K562 (cell line): Measurements from ENCODE around the gene ATP5F1D. TPM values are rescaled to one million over a fixed set of nuclear protein-coding genes. Genes with fewer than 3 reads are reported as not detected.

Experiments
- CBFB ChIP-seq: sonication (generic); formaldehyde crosslinking; IDR thresholded peaks from 2 replicates; pipeline ENCODE4 v1.4.0; 2020; ENCODE audit warnings: mild to moderate bottlenecking, missing genetic modification reagents
- KLF13 ChIP-seq: fragments of 450-650 bp; IDR thresholded peaks from 2 replicates; pipeline ENCODE4 v1.6.1; 2016; ENCODE audit warnings: missing genetic modification characterization, low read depth, mild to moderate bottlenecking, missing compliant biosample characterization, moderate library complexity, borderline replicate concordance
- OTX1 ChIP-seq: fragments of 450-650 bp; formaldehyde crosslinking; IDR thresholded peaks from 2 replicates; pipeline ENCODE4 v1.4.0; 2022; ENCODE audit warnings: mild to moderate bottlenecking
- POLR2A ChIP-seq: fragments of 450-650 bp; conservative IDR thresholded peaks from 2 replicates; pipeline ENCODE4 v1.6.1; 2016
- ZNF707 ChIP-seq: fragments of 250-450 bp; sonication (Bioruptor Pico); conservative IDR thresholded peaks from 2 replicates; pipeline ENCODE4 v1.8.0; 2022; ENCODE audit warnings: inconsistent platforms, mild to moderate bottlenecking, moderate library complexity
- polyA plus RNA-seq, 8 experiments: library from polyadenylated mRNA; depleted of rRNA in 4 of 8; stranded (reverse) in 5 of 8; unstranded in 3 of 8; fragments of >200 nt; fragmentation: Nextera tagmentation in 2 of 8; fragmentation: Illumina TruSeq in 1 of 8; extraction: Ambion mirVana in 2 of 8; extraction: Trizol in 1 of 8; gene quantifications; 2 replicates each; pipeline versions ENCODE4 v1.2.1 to v1.2.3, GENCODE V29; 2011 to 2014; ENCODE audit warnings: inconsistent platforms in 1 of 8, missing spikeins in 1 of 8
- total RNA-seq, 7 experiments: library from RNA; depleted of rRNA in 6 of 7; stranded (reverse); fragments of >200 nt in 6 of 7; fragmentation: Illumina TruSeq in 2 of 7; extraction: Trizol in 2 of 7; gene quantifications; 2 replicates each; pipeline versions ENCODE4 v1.2.1 to v1.2.3, GENCODE V29; 2011 to 2021; ENCODE audit warnings: low replicate concordance in 1 of 7
- TF ChIP-seq, protein P1 (sequence below), 2 experiments: fragments of 450-650 bp in 1 of 2; sonication (generic) in 1 of 2; formaldehyde crosslinking in 1 of 2; IDR thresholded peaks; 2 replicates each; pipeline versions ENCODE4 v1.7.1 to v1.9.0; 2016 to 2022; ENCODE audit warnings: inconsistent platforms in 1 of 2, mild to moderate bottlenecking in 1 of 2, missing genetic modification reagents in 1 of 2
- TF ChIP-seq, protein P2 (sequence below): sonication (generic); formaldehyde crosslinking; IDR thresholded peaks from 2 replicates; pipeline ENCODE4 v1.8.0; 2022; ENCODE audit warnings: mild to moderate bottlenecking, low read depth, missing genetic modification reagents
- TF ChIP-seq, protein P3 (sequence below): fragments of 450-650 bp; formaldehyde crosslinking; IDR thresholded peaks from 2 replicates; pipeline ENCODE4 v1.4.0; 2020; ENCODE audit warnings: mild to moderate bottlenecking, moderate library complexity

Gene ATP5F1D
- total and polyA plus RNA-seq, 9 of the 15 experiments (the other 6 are each of a cell fraction or from before 2014, with no cell fraction given), result 3.9 to 409 (median 36.8) TPM

DNA sequence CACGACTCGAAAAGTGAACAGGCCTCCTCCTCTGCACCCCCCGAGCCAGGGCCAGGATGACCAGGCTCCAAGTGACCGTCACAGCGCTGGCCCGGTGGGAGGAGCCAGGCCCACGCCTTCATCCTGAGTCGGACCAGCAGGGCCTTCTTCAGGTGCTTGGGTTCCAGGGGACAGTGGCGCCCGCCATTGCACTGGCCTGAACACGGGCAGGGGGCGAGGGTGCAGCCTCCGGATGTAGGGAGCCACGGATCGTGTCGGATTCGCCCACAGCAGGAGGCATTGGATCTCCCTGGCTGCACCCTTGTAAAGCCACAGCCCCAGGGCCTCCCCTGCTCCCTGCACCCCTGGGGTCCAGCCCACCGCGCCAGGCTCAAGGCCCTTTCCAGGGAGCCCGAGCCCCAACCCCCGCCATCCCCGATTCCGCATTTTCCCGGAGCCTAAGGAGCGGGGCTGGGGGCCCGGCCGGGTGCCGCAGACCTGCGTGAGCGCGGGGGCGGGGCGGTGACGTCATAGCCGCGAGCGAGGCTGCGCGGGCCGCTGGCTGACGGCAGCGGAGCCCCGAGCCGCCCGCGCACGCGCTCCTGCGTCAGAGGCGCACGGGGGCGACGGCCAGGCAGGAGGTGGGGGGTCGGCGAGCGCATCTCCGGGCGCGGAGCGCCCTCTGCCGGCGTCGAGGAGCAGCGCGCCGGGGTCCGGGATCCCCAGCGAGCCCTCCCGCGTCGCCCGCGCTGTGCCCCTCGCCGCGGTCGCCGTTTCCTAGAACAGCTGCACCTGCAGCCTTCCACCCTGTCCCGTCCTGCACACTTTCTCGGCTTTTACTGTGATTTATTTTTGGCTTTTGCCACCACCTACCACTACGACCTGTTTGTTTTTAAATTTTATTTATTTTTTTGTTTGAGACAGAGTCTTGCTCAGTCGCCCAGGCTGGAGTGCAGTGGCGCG is 1.5 kb upstream of the ATP5F1D start (continued):
- TF ChIP-seq, protein P1, sequence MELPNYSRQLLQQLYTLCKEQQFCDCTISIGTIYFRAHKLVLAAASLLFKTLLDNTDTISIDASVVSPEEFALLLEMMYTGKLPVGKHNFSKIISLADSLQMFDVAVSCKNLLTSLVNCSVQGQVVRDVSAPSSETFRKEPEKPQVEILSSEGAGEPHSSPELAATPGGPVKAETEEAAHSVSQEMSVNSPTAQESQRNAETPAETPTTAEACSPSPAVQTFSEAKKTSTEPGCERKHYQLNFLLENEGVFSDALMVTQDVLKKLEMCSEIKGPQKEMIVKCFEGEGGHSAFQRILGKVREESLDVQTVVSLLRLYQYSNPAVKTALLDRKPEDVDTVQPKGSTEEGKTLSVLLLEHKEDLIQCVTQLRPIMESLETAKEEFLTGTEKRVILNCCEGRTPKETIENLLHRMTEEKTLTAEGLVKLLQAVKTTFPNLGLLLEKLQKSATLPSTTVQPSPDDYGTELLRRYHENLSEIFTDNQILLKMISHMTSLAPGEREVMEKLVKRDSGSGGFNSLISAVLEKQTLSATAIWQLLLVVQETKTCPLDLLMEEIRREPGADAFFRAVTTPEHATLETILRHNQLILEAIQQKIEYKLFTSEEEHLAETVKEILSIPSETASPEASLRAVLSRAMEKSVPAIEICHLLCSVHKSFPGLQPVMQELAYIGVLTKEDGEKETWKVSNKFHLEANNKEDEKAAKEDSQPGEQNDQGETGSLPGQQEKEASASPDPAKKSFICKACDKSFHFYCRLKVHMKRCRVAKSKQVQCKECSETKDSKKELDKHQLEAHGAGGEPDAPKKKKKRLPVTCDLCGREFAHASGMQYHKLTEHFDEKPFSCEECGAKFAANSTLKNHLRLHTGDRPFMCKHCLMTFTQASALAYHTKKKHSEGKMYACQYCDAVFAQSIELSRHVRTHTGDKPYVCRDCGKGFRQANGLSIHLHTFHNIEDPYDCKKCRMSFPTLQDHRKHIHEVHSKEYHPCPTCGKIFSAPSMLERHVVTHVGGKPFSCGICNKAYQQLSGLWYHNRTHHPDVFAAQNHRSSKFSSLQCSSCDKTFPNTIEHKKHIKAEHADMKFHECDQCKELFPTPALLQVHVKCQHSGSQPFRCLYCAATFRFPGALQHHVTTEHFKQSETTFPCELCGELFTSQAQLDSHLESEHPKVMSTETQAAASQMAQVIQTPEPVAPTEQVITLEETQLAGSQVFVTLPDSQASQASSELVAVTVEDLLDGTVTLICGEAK (IDR thresholded peaks at IDR 0.05), result 0 out of 2 replicates have a peak, but pooled peaks have one; percentile 17
- TF ChIP-seq, protein P1 (CRISPR knock-in tag; IDR thresholded peaks at IDR 0.05), result no peak
- peak; percentile 31; the same call in 1 of the 2 replicates for TF ChIP-seq OTX1 (CRISPR knock-in tag)
- TF ChIP-seq POLR2A, result 0 out of 2 replicates have a peak, but pooled peaks have one; percentile 45
- TF ChIP-seq CBFB (CRISPR knock-in tag), result peak; percentile 43; the same call in 1 of the 2 replicates
- peak; percentile 78; the same call in 1 of the 2 replicates for TF ChIP-seq KLF13 (tag)
- TF ChIP-seq, protein P2, sequence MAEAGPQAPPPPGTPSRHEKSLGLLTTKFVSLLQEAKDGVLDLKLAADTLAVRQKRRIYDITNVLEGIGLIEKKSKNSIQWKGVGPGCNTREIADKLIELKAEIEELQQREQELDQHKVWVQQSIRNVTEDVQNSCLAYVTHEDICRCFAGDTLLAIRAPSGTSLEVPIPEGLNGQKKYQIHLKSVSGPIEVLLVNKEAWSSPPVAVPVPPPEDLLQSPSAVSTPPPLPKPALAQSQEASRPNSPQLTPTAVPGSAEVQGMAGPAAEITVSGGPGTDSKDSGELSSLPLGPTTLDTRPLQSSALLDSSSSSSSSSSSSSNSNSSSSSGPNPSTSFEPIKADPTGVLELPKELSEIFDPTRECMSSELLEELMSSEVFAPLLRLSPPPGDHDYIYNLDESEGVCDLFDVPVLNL (CRISPR knock-in tag), result no peak
- 0 out of 2 replicates have a peak, but pooled peaks have one; percentile 27 for TF ChIP-seq ZNF707
- TF ChIP-seq, protein P3, sequence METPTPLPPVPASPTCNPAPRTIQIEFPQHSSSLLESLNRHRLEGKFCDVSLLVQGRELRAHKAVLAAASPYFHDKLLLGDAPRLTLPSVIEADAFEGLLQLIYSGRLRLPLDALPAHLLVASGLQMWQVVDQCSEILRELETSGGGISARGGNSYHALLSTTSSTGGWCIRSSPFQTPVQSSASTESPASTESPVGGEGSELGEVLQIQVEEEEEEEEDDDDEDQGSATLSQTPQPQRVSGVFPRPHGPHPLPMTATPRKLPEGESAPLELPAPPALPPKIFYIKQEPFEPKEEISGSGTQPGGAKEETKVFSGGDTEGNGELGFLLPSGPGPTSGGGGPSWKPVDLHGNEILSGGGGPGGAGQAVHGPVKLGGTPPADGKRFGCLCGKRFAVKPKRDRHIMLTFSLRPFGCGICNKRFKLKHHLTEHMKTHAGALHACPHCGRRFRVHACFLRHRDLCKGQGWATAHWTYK (CRISPR knock-in tag), result peak; percentile 62; the same call in 1 of the 2 replicates
